Hepatocyte (in vitro differentiated cells): ENCODE measurements around the gene ATP8A2. TPM values are rescaled to one million over a fixed set of nuclear protein-coding genes. Genes with fewer than 3 reads are reported as not detected.

ENCODE experiments used
- DNase-seq: peaks from one replicate; pipeline ENCODE4 v3.0.0-alpha.2; 2016; ENCODE audit warnings: low spot score
- H2AFZ ChIP-seq: fragments of 200-600 bp; sonication (generic); 2 replicates; pipeline ENCODE4 v1.6.0; 2016; ENCODE audit warnings: antibody characterized with exemption, mild to moderate bottlenecking
- H3K27ac ChIP-seq: fragments of 200-600 bp; sonication (generic); 2 replicates; pipeline ENCODE4 v1.5.1; 2016; ENCODE audit warnings: mild to moderate bottlenecking
- H3K27me3 ChIP-seq: fragments of 200-600 bp; sonication (generic); 2 replicates; pipeline ENCODE4 v1.6.1; 2016
- H3K36me3 ChIP-seq: fragments of 200-600 bp; sonication (generic); replicated peaks from 2 replicates; pipeline ENCODE4 v1.5.1; 2016; ENCODE audit warnings: low read depth; ENCODE audit not compliant: insufficient read depth
- H3K4me1 ChIP-seq: fragments of 200-600 bp; sonication (generic); 2 replicates; pipeline ENCODE4 v1.5.1; 2016; ENCODE audit warnings: mild to moderate bottlenecking, moderate library complexity; ENCODE audit not compliant: insufficient read depth
- H3K4me2 ChIP-seq: fragments of 200-600 bp; sonication (generic); 2 replicates; pipeline ENCODE4 v1.6.0; 2016
- H3K4me3 ChIP-seq: fragments of 200-600 bp; sonication (generic); 2 replicates; pipeline ENCODE4 v1.5.1; 2016; ENCODE audit warnings: mild to moderate bottlenecking
- H3K79me2 ChIP-seq: fragments of 200-600 bp; sonication (generic); 2 replicates; pipeline ENCODE4 v1.6.0; 2017; ENCODE audit warnings: mild to moderate bottlenecking
- H3K9me2 ChIP-seq: fragments of 200-600 bp; sonication (generic); replicated peaks from 2 replicates; pipeline ENCODE4 v1.6.0; 2017; ENCODE audit warnings: mild to moderate bottlenecking; ENCODE audit not compliant: insufficient read depth
- H3K9me3 ChIP-seq: fragments of 200-600 bp; sonication (generic); 2 replicates; pipeline ENCODE4 v1.5.1; 2016; ENCODE audit warnings: low read depth, mild to moderate bottlenecking
- H4K20me1 ChIP-seq: fragments of 200-600 bp; sonication (generic); 2 replicates; pipeline ENCODE4 v1.6.0; 2016; ENCODE audit warnings: mild to moderate bottlenecking; ENCODE audit not compliant: insufficient read depth, poor library complexity, severe bottlenecking
- CTCF ChIP-seq: fragments of 200-600 bp; sonication (generic); IDR thresholded peaks from 2 replicates; pipeline ENCODE4 v1.5.1; 2016; ENCODE audit warnings: antibody characterized with exemption, mild to moderate bottlenecking; ENCODE audit not compliant: poor library complexity
- EZH2 ChIP-seq: fragments of 200-600 bp; sonication (generic); IDR thresholded peaks from 2 replicates; pipeline ENCODE4 v1.6.1; 2016; ENCODE audit warnings: antibody characterized with exemption, mild to moderate bottlenecking, borderline replicate concordance
- EZH2phosphoT487 ChIP-seq: fragments of 200-600 bp; sonication (generic); IDR thresholded peaks from one replicate; pipeline ENCODE4 v1.6.1; 2018; ENCODE audit warnings: antibody characterized with exemption, mild to moderate bottlenecking, low read depth, moderate library complexity; ENCODE audit not compliant: unreplicated experiment, severe bottlenecking
- WGBS: methylation state at CpG from one replicate; pipeline ENCODE4 v1.1.6; 2016; ENCODE audit warnings: low lambda C conversion rate; ENCODE audit errors: missing lambda C conversion rate; 5-methylcytosine and 5-hydroxymethylcytosine counted together
- polyA plus RNA-seq: library from polyadenylated mRNA; unstranded; fragments of >200 nt; fragmentation: Nextera tagmentation; extraction: Ambion mirVana; gene quantifications from 2 replicates; pipeline ENCODE4 v1.2.1, GENCODE V29; 2016
- total RNA-seq: library from RNA; depleted of rRNA; stranded (reverse); fragments of >200 nt; gene quantifications from 2 replicates; pipeline ENCODE4 v1.2.3, GENCODE V29; 2014

The ATP8A2 gene
- total and polyA plus RNA-seq, 2 experiments from 2014 or later, result 2.1 to 3.1 TPM

DNA sequence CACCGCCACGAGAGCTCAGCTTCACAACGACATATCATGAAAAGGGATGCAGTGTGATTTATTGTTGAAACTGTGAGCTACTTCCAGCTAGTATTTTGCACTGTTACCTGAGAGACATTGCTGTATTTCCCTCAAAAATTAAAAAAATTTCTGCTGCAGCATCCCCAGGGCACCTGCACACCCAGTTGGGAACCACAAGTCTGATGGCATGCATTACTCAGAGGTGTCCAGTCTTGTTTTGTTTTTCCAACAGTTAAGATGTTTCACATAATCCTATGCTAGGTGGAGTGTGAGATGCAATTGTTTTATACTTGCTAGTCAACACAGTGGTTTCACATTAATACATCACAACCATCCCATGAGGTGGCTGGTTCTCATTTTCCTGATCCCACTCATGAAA lies 394.8 kb downstream of the ATP8A2 start:
- Histone ChIP-seq H3K4me1 (no peaks in the 10 kb centered on the region), H3K36me3 (no peaks in the 10 kb centered on the region), H3K9me3 (no peaks in the 10 kb centered on the region), H4K20me1 (no peaks in the 10 kb centered on the region), H2AFZ (no peak overlapping the region), H3K4me3 (no peak overlapping the region), H3K27ac (no peak overlapping the region), H3K27me3 (no peaks in the 10 kb centered on the region), H3K9me2 (no peaks in the 10 kb centered on the region), H3K79me2 (no peaks in the 10 kb centered on the region), H3K4me2 (no peak overlapping the region)
- TF ChIP-seq EZH2phosphoT487, result no peak
- no peak for TF ChIP-seq CTCF
- TF ChIP-seq EZH2, result no peak
- no peak for DNase-seq
- WGBS, result 100% methylated on average over 3 of the region's 3 CpGs

DNA sequence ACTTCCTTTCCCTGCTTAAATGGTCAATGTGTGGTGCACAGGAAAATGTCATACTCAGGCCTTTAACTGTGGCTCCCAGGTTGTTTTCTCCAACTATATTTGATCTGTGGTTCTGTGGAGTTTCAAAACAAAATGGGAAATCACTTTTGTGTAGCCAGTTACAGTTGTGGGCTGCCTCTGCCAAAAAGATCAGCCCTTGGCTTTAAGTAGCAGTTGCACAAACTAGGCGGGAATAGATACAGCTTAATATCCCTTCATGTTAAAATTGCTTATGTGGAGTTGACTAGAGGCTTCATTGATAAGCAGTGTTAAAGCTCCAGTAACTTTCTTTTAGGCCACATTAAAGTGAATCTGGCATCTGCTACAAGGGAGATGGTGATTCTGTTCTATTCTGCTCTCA lies 395.2 kb downstream of the ATP8A2 start:
- Histone ChIP-seq H3K4me1 (no peaks in the 10 kb centered on the region), H3K27me3 (no peaks in the 10 kb centered on the region), H3K36me3 (no peaks in the 10 kb centered on the region), H3K4me3 (no peak overlapping the region), H3K9me2 (no peaks in the 10 kb centered on the region), H4K20me1 (no peaks in the 10 kb centered on the region), H2AFZ (no peak overlapping the region), H3K4me2 (no peak overlapping the region), H3K9me3 (no peaks in the 10 kb centered on the region), H3K27ac (no peak overlapping the region), H3K79me2 (no peaks in the 10 kb centered on the region)
- no peak for TF ChIP-seq EZH2
- TF ChIP-seq CTCF, result no peak
- TF ChIP-seq EZH2phosphoT487, result no peak
- 86% methylated on average over 1 of the region's 1 CpG for WGBS
- DNase-seq, result no peak

DNA sequence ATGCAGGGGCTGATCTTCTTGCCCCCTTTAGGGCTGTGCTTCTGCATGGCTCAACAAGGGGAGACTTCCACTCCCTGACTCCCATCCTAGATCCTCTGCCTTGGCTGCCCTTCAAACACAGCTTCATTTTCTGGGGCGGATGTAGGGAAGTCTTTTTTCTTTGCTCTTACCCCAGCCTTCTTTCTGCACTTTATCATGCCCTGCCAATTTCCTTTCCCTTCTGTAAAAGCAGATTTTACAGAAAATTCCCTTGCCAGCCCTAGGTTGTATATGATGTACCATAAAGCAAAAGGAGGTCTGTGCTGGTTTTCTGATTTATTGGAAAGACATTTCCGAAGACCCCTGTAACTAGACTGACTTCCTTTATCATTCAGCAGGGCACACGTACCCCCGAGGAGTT lies 396.6 kb downstream of the ATP8A2 start:
- Histone ChIP-seq H3K4me2 (no peak overlapping the region), H3K36me3 (no peaks in the 10 kb centered on the region), H2AFZ (no peak overlapping the region), H3K79me2 (no peaks in the 10 kb centered on the region), H4K20me1 (no peaks in the 10 kb centered on the region), H3K4me1 (no peaks in the 10 kb centered on the region), H3K27me3 (no peaks in the 10 kb centered on the region), H3K4me3 (no peak overlapping the region), H3K27ac (no peak overlapping the region), H3K9me2 (no peaks in the 10 kb centered on the region), H3K9me3 (no peaks in the 10 kb centered on the region)
- 60% methylated on average over 4 of the region's 4 CpGs for WGBS
- TF ChIP-seq EZH2phosphoT487, result no peak
- no peak for TF ChIP-seq CTCF
- TF ChIP-seq EZH2, result no peak
- DNase-seq, result no peak

- Histone ChIP-seq H3K27ac (no peak overlapping the region), H3K79me2 (no peaks in the 10 kb centered on the region), H3K27me3 (no peaks in the 10 kb centered on the region), H3K9me2 (no peaks in the 10 kb centered on the region), H3K36me3 (no peaks in the 10 kb centered on the region), H3K9me3 (no peaks in the 10 kb centered on the region), H4K20me1 (no peaks in the 10 kb centered on the region), H3K4me3 (no peak overlapping the region), H3K4me1 (no peaks in the 10 kb centered on the region), H3K4me2 (no peak overlapping the region), H2AFZ (no peak overlapping the region)
- DNase-seq, result no peak
- WGBS, result 83% methylated on average over 13 of the region's 13 CpGs
- TF ChIP-seq EZH2phosphoT487, result no peak
- no peak for TF ChIP-seq EZH2
These were observed 397.1 kb downstream of the ATP8A2 start for GRCh38 chr13:25768838-25769237.
